ENCODE results near the gene WDHD1. TPM values are rescaled to one million over a fixed set of nuclear protein-coding genes. Genes with fewer than 3 reads are reported as not detected.

Gene WDHD1
- total and polyA plus RNA-seq, 8 donors: 0.45 to 2.3 (median 1.1) TPM

DNA sequence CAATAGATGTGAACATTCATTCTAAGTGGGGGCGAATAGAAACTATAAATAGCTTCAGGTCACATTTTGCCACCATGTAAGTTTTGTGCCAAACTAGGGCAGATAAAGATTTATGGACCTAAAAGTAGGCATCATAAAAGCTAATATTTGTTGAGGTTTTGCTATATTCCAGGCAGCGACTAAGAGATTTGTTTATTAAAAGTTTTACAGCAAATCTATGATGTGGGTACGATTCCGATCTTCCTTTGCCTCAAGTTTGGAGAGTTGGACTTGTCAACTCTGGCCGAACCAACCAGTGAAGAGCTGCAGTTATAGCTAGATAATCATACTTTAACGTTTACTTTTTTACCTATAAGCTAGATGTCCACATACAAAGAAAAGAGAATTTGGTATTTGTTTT, 26.1 kb upstream of the WDHD1 start:
- ATAC-seq: no peak
- H3K36me3 ChIP-seq: no peaks in the 10 kb centered on the region
- H3K4me1 ChIP-seq: peaks cover 0 to 23% (median 12%) of the 10 kb centered on the region in 3 donors
- no peak for FAIRE-seq
- TF ChIP-seq, protein P1, sequence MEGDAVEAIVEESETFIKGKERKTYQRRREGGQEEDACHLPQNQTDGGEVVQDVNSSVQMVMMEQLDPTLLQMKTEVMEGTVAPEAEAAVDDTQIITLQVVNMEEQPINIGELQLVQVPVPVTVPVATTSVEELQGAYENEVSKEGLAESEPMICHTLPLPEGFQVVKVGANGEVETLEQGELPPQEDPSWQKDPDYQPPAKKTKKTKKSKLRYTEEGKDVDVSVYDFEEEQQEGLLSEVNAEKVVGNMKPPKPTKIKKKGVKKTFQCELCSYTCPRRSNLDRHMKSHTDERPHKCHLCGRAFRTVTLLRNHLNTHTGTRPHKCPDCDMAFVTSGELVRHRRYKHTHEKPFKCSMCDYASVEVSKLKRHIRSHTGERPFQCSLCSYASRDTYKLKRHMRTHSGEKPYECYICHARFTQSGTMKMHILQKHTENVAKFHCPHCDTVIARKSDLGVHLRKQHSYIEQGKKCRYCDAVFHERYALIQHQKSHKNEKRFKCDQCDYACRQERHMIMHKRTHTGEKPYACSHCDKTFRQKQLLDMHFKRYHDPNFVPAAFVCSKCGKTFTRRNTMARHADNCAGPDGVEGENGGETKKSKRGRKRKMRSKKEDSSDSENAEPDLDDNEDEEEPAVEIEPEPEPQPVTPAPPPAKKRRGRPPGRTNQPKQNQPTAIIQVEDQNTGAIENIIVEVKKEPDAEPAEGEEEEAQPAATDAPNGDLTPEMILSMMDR (IDR thresholded peaks at IDR 0.05): no peak
- no peak for DNase-seq
- 42 to 45% methylated on average over 6 of the region's 6 CpGs for WGBS, 2 donors
- no peaks in the 10 kb centered on the region for H3K9me3 ChIP-seq
- intact Hi-C loops (cut with DNase I): no loop called here
- H3K27ac ChIP-seq: peak overlapping the region in 3 of 4 donors; percentile 99 to 100 (median 99)
- no peaks in the 10 kb centered on the region for H3K27me3 ChIP-seq
- H3K4me3 ChIP-seq: peak overlapping the region in 2 of 4 donors; percentile 90 to 98

DNA sequence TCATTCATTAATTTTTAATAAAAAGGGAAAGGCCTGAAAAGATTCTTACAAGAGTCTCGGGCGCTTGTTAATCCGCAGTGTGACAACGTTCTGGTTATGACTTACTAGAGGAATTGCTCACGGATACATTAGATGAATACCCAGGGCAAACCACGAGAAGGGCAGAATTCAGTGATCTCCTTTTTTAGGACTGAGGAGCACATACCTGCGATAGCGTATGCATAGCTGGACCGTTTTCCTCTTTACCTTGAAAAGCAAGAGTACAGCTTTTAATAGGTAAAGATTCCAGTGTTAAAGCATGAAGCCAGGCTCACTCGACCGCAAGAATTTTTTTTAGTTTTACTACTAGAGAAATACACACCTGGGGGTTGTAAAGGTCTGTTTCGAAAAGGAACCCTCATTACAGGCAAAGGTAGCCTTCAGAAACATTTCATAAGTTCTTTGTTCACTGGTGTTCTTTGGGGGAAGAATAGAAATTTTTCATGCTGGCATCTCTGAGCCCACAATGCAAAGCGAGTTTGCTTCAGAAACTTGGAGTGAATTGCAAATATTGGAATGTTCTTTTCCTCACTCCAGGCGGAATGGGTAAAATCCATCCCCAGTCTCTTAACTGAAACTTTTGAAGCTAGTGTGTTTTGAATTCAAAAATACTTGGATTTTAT, 25.5 kb upstream of the WDHD1 start:
- TF ChIP-seq, protein P1 (IDR thresholded peaks at IDR 0.05): no peak
- peaks cover 0 to 23% (median 12%) of the 10 kb centered on the region in 3 donors for H3K4me1 ChIP-seq
- FAIRE-seq: no peak

DNA sequence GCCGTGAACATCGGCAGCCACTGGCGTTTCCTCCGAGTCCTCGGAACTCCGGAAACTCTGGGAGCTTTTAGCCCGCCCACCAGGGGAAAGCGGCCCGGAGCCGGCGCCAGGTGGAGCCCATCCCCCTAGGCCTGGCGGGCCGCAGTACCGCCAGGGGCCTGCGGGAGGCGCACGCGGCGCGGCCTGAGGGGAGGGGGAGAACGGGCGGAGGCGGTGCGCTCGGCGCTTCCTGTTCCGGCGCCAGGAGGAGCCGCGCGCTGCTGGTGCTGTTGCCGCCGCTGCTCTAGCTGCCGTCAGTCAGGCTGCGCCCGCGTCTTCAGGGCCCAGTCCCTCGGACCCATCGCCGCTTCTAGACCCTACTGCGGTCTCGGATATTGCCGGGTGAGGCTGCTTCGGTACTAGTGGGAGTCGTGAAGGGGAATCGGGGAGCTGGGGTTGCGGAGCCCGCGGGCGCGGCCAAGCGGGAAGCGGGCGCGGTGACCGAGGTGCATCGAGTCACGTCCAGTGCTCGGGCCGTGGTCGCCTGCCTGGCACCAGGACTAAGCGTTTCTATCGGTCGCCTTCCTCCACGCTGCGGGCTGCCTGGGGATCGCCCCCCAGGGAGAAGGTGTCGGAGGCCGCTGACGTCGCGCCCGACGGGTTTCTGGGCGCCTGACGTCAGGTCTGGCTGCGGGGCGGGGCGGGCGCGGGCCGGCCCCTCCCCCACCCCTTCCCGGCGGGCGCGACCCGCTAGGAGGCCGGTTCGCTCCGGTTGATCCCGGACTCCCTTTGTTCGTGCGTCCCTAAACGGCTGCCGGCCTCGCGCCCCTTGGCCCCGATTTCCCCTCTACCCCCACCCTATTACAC, 24.7 kb upstream of the WDHD1 start, which contains the start of gene MAPK1IP1L:
Gene MAPK1IP1L (plus strand): TSS at position 225 of the 846 bp plus-strand sequence. CDS start 10,037 bp downstream, outside the sequence.
- FAIRE-seq: no peak
- H3K4me3 ChIP-seq: peak within 1 kb of the TSS; percentile 65 to 98 (median 84)
- peak; percentile 86 to 99 (median 95) for DNase-seq
- 0 to 1% methylated on average over 43 to 98 of the region's 98 CpGs for WGBS, 2 donors
- peak within 1 kb of the TSS; percentile 97 to 100 (median 99) for H3K27ac ChIP-seq
- peak; percentile 96 to 100 (median 98) for ATAC-seq
- intact Hi-C loops (cut with DNase I): no loop called here
- H3K4me1 ChIP-seq: peaks cover 0 to 23% (median 12%) of the 10 kb centered on the region in 3 donors
- H3K9me3 ChIP-seq: no peaks in the 10 kb centered on the region
- TF ChIP-seq, protein P1 (IDR thresholded peaks at IDR 0.05): peak; percentile 100
- H3K36me3 ChIP-seq: no peaks in the 10 kb centered on the region
- H3K27me3 ChIP-seq: no peaks in the 10 kb centered on the region

More for the DNA sequence above, 25.5 kb upstream of the WDHD1 start:
- H3K4me3 ChIP-seq: peak overlapping the region; percentile 65 to 98 (median 84)
- intact Hi-C loops (cut with DNase I): no loop called here
- H3K27ac ChIP-seq: peak overlapping the region; percentile 97 to 100 (median 99)
- H3K27me3 ChIP-seq: no peaks in the 10 kb centered on the region
- ATAC-seq (no peak), DNase-seq (no peak)
- no peaks in the 10 kb centered on the region for H3K9me3 ChIP-seq
- whole genome bisulfite sequencing, 2 donors: 5 to 6% methylated on average over 14 of the region's 14 CpGs
- H3K36me3 ChIP-seq: no peaks in the 10 kb centered on the region

DNA sequence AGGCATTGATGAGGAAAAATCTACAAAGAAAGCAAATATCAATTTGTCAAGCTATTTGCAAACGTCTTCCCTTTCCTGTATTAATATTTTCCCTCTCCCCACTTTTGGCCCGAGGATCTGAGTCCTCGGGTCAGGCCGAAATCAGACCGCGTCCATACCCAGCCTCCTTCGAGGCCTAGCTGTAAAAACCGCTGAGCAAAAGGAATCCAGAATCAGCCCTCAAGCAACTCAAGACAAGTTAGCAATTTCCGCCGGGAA, 24.2 kb upstream of the WDHD1 start:
- intact Hi-C loops (cut with DNase I): no loop called here
- Histone ChIP-seq H3K27ac (peak overlapping the region; percentile 97 to 100 (median 99)), H3K9me3 (no peaks in the 10 kb centered on the region), H3K36me3 (no peaks in the 10 kb centered on the region), H3K4me1 (peaks cover 0 to 23% (median 11%) of the 10 kb centered on the region in 3 donors), H3K4me3 (peak overlapping the region; percentile 29 to 98 (median 78)), H3K27me3 (no peaks in the 10 kb centered on the region)
- FAIRE-seq (no peak), DNase-seq (no peak), ATAC-seq (no peak)
- TF ChIP-seq, protein P1 (IDR thresholded peaks at IDR 0.05): no peak
- 0 to 1% methylated on average over 10 of the region's 10 CpGs for WGBS, 2 donors

Data from pancreas (tissue), 10 donors.